ENCODE data around the gene KMT2D. TPM values are rescaled to one million over a fixed set of nuclear protein-coding genes. Genes with fewer than 3 reads are reported as not detected.
"Not testable (repeated sequence)": the region's sequence is repeated elsewhere in the genome, so short reads cannot be mapped to it uniquely, and the experiment has no call there.

The KMT2D gene
- polyA plus RNA-seq, 3 donors, result 12.6 to 41.6 (median 23.4) TPM

DNA sequence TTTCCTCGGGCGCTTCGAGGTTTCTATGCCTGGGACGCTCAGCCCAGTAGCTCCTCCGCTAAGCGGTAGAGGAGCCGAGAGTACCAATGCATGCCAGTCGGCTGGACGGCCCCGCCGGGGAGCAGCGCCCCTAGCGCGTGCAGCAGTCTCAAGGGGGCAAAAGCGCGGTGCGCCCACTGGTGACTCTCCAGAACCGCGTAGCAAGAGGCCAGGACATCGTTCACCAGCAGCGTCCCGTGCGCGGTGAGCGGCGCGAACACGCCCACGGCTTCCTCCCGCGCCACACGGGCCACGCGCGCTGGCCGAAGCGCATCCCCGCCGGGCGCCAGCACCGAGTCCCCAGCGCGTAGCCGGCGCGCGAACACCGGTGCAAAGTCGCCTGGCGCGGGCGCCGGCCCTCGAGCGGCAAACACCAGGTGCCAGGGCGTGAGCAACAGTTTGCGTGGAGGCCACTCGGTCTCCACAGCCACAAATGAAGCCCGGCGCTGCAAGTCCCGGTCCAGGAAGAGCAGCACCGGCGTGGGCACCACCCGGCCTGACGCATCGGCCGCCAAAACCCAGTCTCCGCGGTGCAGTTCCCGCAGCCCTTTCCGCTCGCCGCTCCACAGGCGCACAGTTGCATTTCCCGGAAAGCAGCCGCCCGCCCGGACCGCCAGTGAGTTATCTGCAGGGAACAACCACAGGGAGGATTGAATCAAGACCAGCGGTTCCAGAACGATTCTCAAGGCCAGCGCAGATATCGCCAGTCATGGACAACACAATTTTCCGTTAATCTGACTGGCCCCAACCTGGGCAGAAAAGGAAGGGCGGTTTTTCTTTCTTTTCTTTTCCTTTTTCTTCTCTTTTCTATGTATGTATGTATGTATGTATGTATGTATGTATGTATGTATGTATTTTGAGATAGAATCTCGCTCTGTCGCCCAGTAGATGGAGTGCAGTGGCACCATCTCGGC, 29.5 kb upstream of the KMT2D start:
- WGBS, 3 donors, result 3 to 4% (median 4%) methylated on average over 88 of the region's 88 CpGs
- H3K27ac ChIP-seq (ENCODE audit: low read depth, low read length), result no peak overlapping the region

DNA sequence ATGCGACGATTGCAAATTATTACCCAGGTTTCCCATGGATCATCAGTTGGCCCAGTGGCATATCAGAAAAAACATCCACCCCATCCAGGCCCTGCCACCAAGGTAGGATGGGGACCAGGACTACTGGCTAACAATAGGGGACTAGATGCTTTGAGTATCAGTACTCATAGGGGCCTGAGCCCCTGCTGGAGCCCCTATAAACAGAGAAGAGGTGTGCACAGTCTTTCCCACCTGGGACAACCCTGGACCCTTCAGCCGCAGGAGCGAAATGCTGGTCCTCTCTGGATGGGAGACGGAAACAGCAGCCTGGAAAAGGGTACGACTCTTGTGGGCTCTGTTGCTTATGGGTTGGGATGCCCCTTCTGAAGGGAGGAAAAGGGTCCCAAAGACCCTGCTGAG, 28.3 kb upstream of the KMT2D start:
- H3K27ac ChIP-seq (ENCODE audit: low read depth, low read length), result no peak overlapping the region
- WGBS, 3 donors, result 51 to 69% (median 61%) methylated on average over 6 of the region's 6 CpGs

DNA sequence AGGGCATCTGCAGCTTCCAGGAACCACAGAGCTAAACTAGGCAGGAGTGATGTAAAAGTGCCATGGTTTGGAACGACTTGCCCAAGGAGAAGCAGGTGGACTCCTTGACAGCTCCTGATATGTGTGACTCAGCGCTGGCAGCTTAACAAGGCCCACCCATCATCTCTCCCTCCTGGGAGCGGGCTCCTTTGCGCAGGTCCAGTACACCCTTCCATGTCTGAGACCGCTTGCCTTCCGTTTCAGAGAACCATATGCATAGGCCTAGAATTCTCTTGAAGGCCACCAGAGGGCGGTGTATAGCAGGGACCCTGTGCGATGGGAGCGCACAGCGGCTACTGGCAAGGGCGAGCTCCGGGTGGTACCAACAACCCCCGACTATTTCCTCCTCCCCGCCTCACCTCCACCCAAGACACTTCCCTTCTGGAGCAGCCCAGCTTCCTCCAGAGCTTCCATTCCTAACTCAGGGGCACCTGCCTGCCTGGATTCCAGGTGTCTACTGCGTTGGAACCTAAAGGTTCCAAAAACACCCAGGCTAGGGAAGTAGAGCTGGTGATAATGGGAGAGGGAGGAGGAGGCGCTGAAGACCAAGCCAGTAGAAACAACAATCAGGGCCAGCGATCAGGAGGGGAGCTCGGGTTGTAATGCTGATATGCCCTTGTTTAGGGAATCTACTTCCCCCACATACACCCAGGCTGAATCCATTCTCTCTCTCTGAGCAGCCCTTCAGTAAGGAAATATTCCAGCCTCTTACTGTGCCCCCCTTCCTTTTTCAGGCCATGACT, 27.7 kb upstream of the KMT2D start:
- no peak overlapping the region for H3K27ac ChIP-seq (ENCODE audit: low read depth, low read length)
- WGBS, 3 donors, result 1 to 3% (median 2%) methylated on average over 18 of the region's 18 CpGs

DNA sequence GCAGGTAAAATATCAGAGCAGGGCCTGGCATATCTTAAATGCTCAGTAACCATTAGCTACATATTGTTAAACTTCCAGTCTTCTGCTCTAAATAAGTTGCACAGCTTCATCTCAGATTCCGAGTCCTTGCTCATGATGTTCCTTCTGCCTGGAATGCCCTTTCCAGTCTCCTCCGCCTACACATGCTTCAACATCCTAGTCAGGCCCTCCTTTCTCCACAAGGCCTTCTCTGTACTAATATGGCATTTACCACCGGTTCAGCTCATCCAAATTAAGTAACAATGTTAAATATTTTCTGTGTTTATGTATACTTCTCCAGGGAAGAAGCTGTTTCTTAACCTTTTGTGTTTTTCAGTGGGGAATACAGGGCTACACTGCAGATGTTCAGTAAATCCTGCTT, 25.5 kb upstream of the KMT2D start:
- H3K27ac ChIP-seq (ENCODE audit: low read depth, low read length), result no peak overlapping the region
- 71 to 79% (median 77%) methylated on average over 3 of the region's 3 CpGs for WGBS, 3 donors

DNA sequence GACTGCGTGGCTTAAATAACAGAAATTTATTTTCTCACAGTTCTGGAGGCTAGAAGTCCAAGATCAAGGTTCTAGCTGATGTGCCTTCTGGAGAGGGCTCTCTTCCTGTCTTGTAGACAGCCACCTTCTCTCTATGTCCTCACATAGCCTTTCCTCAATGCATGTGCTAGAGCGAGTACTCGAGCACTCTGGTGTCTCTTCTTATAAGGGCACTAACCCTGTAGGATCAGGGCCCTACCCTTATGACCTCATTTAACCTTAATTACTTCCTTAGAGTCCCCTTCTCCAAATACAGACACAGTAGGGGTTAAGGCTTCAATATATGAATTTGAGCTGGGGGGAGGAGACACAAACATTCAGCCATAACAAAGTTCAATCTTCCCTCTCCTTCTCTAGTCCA, 23.8 kb upstream of the KMT2D start:
- 96 to 100% (median 98%) methylated on average over 3 of the region's 3 CpGs for WGBS, 3 donors
- no peak overlapping the region for H3K27ac ChIP-seq (ENCODE audit: low read depth, low read length)

DNA sequence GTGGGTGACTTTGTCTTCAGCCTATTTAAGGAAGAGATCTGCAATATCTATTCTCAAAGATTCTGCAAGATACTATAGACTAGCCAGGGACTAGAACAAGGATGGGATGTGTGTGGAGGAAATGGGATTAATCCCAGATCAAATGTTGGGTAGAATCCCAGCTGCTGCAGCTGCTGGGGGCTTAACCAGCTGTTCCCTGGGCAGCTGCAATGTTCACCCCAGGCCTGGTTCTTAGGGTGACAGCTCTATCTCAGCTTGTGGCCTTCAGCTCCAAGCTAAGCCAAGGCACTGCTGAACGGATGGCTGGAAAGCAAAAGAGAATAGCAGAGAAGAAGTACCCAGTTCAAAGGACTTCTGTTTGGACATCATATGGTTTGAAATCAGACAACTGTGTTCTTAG, 19.2 kb upstream of the KMT2D start:
- H3K27ac ChIP-seq (ENCODE audit: low read depth, low read length), result no peak overlapping the region
- 23 to 85% (median 65%) methylated on average over 1 of the region's 1 CpG for WGBS, 3 donors

DNA sequence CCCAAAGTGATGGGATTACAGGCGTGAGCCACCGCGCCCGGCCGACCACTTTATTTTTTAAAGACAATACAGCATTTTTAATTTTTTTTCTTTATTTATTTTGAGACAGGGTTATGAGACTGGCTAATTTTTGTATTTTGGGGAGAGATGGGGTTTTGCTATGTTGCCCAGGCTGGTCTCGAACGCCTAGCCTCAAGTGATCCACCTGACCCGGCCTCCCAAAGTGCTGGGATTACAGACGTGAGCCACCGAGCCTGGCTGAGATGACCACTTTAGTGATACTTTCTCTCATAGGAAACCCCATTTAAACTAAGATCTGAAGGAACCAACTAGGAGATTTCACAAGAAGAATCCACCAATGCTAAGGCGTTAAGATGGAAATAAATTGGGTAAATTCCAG, 10.4 kb upstream of the KMT2D start:
- no peak overlapping the region for H3K27ac ChIP-seq (ENCODE audit: low read depth, low read length)
- 90 to 94% (median 92%) methylated on average over 11 of the region's 11 CpGs for WGBS, 3 donors

DNA sequence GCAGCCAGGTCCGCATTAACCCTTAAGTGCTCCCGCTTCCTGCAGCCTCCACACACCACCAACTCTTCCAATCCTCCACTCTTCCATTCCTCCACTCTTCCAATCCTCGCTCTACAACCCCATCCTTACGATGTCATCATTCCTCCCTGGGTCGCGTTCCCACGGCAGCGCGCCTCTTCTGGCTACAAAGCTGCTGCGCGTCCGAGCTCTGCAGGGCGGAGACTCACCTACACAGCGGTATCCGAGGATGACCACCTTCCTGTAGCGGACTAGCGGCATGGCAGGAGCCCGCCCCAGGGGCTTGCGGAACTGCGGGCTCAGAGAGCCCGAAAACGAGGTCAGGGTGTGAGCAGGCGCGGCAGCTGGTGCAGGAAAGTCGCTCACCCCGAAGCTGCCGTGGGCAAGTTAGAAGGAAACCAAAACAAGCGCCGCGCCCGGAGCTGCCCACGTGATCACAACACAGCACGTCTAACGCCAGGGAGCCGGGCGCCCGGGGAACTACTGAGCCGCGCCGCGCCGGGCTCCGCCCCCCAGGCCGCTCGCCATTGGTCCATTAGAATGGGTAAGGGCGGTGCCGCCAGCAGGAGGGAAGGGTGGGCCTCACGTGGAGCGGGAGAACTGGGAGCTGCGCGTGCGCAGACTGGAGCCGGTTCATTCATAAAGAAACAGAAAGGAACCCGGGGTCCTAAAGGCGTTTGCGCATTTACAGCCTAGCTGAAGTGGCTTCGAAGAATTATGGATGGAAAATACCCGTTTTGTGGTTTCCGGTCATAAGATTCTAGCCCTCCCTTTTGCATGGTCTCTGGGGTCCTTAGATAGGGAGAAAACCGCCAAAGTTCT, 9.1 kb upstream of the KMT2D start, which contains the start of gene RHEBL1:
TSS of gene RHEBL1 (minus strand) at position 473 of the 840 bp plus-strand sequence. CDS start at position 279, 194 bp downstream.
- WGBS, 3 donors, result 0 to 1% (median 0%) methylated on average over 60 of the region's 60 CpGs

DNA sequence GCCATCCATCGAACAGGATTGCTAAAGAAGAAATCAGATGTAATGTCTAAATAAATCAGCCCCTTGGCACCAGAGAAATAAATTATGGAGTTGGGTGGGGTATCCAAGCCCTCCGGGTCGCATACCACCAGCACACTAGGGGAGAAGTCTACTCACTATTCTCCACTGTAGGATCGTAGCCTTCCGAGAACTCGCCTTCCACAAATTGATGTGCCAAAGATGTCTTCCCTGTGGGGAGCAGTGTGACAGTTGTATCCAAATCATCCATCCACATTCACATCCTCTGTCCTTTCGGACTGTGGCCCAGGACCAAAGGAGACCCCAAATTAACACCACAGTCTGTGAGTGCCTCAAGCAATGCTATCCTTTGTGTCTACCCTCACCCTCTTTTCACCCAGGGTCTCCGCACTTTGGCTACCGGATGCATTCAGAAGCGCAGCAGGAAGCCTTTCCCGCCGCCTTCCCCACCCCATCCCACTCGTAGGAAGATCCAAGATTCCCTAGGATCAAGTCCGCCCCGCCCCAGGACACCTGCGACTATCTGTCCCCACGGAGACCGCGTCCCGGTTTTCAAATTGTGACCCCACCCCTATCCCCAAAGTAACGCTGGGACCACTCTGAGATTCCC, 8.4 kb upstream of the KMT2D start:
- 16 to 24% (median 21%) methylated on average over 21 of the region's 21 CpGs for WGBS, 3 donors
- H3K27ac ChIP-seq (ENCODE audit: low read depth, low read length), result no peak overlapping the region

More for the DNA sequence above, 9.1 kb upstream of the KMT2D start, which contains the start of gene RHEBL1:
- H3K27ac ChIP-seq (ENCODE audit: low read depth, low read length), result no peak within 1 kb of the TSS

DNA sequence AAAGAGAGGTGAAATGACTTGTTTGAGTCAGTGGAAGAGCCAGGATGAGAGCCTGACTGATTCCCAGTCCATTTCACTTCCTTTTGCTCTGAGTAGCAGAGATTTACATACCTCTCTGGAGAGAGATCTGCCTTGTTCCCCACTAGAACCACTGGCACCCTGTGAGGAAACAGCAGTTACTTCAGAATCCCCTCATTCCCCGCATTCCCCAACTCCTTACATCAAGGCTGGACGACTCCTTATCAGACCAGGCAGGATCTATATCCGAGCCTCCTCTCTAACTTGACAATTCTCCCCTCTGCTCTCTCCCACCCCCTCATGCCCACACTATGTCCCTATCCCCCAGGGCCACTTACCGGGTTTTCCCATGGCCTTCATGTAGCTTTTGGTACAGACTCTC, 5.5 kb upstream of the KMT2D start:
- 52 to 85% (median 71%) methylated on average over 4 of the region's 4 CpGs for WGBS, 3 donors
- no peak overlapping the region for H3K27ac ChIP-seq (ENCODE audit: low read depth, low read length)

DNA sequence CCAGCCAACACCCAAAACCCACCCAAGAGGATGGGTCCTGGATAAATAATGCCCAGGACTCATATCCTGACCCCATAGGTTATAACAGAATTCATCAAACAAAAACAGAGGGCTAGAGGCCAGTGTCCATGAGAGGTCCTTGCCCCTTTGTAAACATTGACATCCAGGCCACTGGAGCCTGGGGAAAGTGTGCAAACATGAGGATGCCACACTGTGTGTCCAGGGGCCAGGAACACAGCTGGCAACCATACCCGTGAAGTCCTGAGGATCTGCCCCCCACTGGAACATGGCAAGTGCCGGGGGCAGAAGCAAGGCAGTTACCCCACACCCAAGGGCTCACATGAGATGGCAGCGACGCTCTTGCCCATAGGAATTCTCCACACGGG, 4.2 kb upstream of the KMT2D start:
- no peak overlapping the region for H3K27ac ChIP-seq (ENCODE audit: low read depth, low read length)
- WGBS, 3 donors, result 91 to 93% (median 91%) methylated on average over 5 of the region's 5 CpGs

DNA sequence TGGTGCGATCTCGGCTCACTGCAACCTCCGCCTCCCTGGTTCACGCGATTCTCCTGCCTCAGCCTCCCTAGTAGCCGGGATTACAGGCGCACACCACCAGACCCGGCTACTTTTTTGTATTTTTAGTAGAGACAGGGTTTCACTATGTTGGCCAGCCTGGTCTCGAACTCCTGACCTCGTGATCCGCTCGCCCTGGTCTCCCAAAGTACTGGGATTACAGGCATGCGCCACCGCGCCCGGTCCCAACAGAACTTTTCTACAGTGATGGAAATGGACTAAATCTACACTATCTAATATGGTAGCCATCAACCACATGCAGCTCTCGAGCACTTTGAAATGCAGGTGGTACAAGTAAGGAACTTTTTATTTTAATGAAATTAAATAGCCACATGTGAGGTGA, 1.3 kb upstream of the KMT2D start:
- WGBS, 3 donors, result 91 to 93% (median 93%) methylated on average over 17 of the region's 17 CpGs
- not testable (repeated sequence) for H3K27ac ChIP-seq (ENCODE audit: low read depth, low read length)

DNA sequence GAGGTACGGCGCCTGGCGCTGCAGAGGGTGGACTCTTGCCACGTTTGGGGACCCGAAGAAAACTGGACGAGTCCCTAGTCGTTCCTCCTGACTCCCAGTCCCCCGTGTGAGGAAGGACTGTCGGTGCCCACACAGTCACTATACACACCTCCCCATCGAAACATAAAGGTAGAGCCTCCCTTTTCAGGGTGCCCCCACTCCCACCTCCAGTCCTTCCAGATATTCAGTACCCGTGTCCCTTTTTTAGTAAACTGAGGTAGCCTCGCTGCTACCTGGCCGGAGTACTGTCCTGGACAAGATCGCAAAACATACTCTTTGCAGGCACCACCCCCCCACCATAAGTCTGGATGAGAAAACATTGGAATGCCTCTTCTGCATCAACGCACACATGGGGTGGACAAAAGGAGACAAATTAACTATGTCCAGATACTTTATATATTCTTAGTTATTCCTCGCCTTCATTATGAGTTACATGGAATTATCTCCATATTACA, 610 bp upstream of the KMT2D start:
- no peak overlapping the region for H3K27ac ChIP-seq (ENCODE audit: low read depth, low read length)
- WGBS, 3 donors, result 5 to 9% (median 6%) methylated on average over 15 to 16 of the region's 16 CpGs

DNA sequence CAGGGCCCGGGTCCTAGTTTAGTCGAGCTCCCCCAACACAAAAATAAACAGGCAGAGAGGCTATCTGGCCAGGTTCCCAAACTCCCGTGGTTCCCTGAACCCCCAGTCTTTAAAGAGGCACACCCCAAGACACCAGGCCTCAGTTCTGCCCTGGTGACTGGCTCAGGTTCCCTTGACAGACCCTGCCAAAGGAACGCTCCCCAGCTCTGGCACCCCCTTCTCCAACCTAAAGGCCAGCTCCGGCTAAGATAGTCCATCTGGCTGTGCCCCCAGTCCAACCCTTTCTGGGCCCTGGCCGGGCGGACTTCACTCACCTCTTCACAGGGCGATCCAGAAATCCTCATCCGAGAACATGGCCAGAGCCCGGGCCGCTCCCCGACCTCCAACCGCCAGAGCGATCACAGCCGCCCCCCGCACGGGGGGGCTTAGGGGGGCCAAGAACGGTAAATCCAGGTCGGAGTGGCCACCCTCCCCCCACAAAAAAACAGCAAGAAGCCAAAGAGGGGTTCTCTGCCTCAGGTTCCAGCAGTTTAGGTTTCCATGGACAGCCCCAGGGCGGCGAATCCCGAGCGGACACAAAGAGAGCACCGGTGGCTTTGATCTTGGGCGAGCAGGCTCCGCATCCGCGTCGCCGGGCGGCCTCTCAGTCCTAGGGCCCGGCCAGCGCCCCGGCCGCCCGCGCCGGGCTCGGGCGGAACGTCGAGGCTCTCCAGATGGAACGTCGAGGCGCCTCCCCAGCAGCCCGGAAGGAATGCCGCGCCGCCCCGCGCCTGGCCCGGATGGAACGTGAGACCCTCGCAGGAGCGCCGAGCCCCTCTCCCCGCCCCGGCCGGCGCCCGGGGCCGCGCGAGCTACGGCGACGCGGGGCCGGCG, 1.1 kb downstream of the KMT2D start:
- no peak overlapping the region for H3K27ac ChIP-seq (ENCODE audit: low read depth, low read length)
- WGBS, 3 donors, result 0 to 1% (median 1%) methylated on average over 56 to 70 of the region's 70 CpGs

DNA sequence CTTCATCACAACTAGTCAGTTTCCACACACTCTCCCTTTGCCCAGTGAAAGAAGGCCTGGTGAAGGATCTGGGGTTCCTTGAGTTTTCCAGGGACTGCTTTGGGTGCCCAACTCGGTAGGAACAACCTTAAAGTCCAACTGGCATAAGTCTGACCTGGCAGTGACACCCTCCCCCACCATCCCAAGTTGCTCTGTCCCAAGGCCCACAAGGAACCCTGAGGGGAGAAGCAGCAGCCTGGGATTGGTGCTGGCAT, 1.6 kb downstream of the KMT2D start:
- H3K27ac ChIP-seq (ENCODE audit: low read depth, low read length), result no peak overlapping the region
- WGBS, 3 donors, result 0% methylated on average over 1 of the region's 1 CpG

DNA sequence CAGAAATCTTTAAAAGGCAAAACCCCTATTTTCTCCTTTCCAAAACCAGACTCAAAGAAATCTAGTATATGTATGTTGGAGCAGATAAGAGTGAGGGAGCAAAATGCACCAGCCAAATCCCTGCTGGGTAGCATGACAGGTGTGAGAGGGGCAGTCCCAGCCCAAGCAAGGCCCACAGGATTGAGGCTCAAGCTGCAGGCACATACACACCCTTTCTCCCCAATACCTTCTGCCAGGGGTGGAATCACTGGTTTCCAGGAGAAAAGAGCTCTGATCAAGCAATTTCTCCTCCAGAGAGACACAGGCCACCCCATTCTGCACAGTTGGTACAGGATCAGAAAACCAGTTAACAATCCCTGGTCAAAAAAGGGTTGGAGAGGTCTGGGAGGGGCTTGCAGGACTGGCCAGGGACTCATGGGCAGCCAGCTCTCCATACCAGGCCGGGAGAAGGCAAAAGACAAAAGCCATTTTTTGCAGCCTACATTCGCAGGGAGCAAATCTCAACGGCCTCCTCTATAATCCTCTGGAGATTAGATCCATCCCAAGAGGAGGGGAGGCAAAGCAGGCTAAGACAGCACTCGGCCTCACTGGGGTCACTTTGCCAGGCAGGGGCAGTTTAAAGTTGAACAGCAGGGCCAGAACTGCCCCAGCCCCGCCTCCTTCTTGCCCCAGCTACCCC, 2.1 kb downstream of the KMT2D start:
- 3 to 6% (median 6%) methylated on average over 5 of the region's 5 CpGs for WGBS, 3 donors

DNA sequence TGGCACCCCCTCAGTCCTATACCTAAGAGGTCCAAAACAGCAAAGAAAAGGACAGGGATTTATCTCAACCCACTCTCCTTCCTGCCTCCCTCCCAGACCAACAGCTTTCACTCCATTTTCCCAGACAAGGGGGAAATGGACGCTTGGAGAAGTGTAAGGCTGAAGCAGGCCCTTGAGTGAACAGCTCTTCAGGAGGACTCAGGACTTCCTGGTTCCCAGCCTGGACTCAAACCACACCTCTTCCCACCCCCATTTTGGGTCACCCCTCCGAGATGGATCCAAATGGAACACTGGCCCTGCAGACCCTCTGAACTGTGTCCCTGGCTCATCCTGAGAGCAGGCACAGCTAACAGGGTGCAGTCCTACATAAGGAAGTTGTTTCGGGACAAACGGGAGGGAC, 2.7 kb downstream of the KMT2D start:
- WGBS, 3 donors, result 2 to 3% (median 2%) methylated on average over 4 of the region's 4 CpGs
- H3K27ac ChIP-seq (ENCODE audit: low read depth, low read length), result no peak overlapping the region

More for the DNA sequence above, 2.1 kb downstream of the KMT2D start:
- H3K27ac ChIP-seq (ENCODE audit: low read depth, low read length), result no peak overlapping the region
